HEK293 (cell line): ENCODE data around the gene ZMYM3.

Experiments
- EGR2 ChIP-seq: fragments of 450-650 bp; formaldehyde crosslinking; IDR thresholded peaks from 2 replicates; pipeline ENCODE4 v1.5.1; 2016; ENCODE audit warnings: low read depth, missing biosample characterization, missing genetic modification characterization
- GLIS1 ChIP-seq: fragments of 450-650 bp; formaldehyde crosslinking; IDR thresholded peaks from 2 replicates; pipeline ENCODE4 v1.5.1; 2016; ENCODE audit warnings: missing biosample characterization, missing genetic modification characterization
- KLF8 ChIP-seq: fragments of 450-650 bp; formaldehyde crosslinking; IDR thresholded peaks from 2 replicates; pipeline ENCODE4 v1.5.1; 2016; ENCODE audit warnings: missing biosample characterization, missing genetic modification characterization
- MEIS1 ChIP-seq: sonication (generic); formaldehyde crosslinking; IDR thresholded peaks from 2 replicates; pipeline ENCODE4 v1.8.1; 2022; ENCODE audit warnings: missing genetic modification reagents, mild to moderate bottlenecking, borderline replicate concordance
- MZF1 ChIP-seq: fragments of 450-650 bp; formaldehyde crosslinking; IDR thresholded peaks from 2 replicates; pipeline ENCODE4 v1.5.1; 2017; ENCODE audit warnings: missing biosample characterization, missing genetic modification characterization, borderline replicate concordance
- PATZ1 ChIP-seq: fragments of 450-650 bp; formaldehyde crosslinking; IDR thresholded peaks from 2 replicates; pipeline ENCODE4 v1.5.1; 2016; ENCODE audit warnings: missing biosample characterization, missing genetic modification characterization
- PRDM1 ChIP-seq: fragments of 450-650 bp; formaldehyde crosslinking; IDR thresholded peaks from 2 replicates; pipeline ENCODE4; 2016; ENCODE audit warnings: missing biosample characterization, missing genetic modification characterization
- PRDM4 ChIP-seq: fragments of 450-650 bp; formaldehyde crosslinking; IDR thresholded peaks from 2 replicates; pipeline ENCODE4 v1.5.1; 2017; ENCODE audit warnings: missing biosample characterization, missing genetic modification characterization
- REST ChIP-seq: fragments of 450-650 bp; formaldehyde crosslinking; IDR thresholded peaks from 2 replicates; pipeline ENCODE4 v1.5.1; 2016; ENCODE audit warnings: missing biosample characterization, missing genetic modification characterization
- ZBTB8A ChIP-seq: fragments of 450-650 bp; formaldehyde crosslinking; IDR thresholded peaks from 2 replicates; pipeline ENCODE4 v1.5.1; 2016; ENCODE audit warnings: missing biosample characterization, missing genetic modification characterization
- ZNF16 ChIP-seq: fragments of 450-650 bp; formaldehyde crosslinking; IDR thresholded peaks from 2 replicates; pipeline ENCODE4 v1.5.1; 2016; ENCODE audit warnings: low read depth, missing biosample characterization, missing genetic modification characterization
- ZNF18 ChIP-seq: fragments of 450-650 bp; formaldehyde crosslinking; IDR thresholded peaks from 2 replicates; pipeline ENCODE4 v1.5.1; 2016; ENCODE audit warnings: missing biosample characterization, missing genetic modification characterization
- ZNF248 ChIP-seq: fragments of 450-650 bp; formaldehyde crosslinking; IDR thresholded peaks from 2 replicates; pipeline ENCODE4 v1.5.1; 2017; ENCODE audit warnings: missing biosample characterization, missing genetic modification characterization
- ZNF311 ChIP-seq: fragments of 450-650 bp; formaldehyde crosslinking; IDR thresholded peaks from 2 replicates; pipeline ENCODE4 v1.5.1; 2017; ENCODE audit warnings: missing biosample characterization, missing genetic modification characterization, borderline replicate concordance
- ZNF335 ChIP-seq: fragments of 450-650 bp; formaldehyde crosslinking; conservative IDR thresholded peaks from 2 replicates; pipeline ENCODE4 v1.5.1; 2016; ENCODE audit warnings: missing biosample characterization, missing genetic modification characterization
- ZNF398 ChIP-seq: fragments of 450-650 bp; formaldehyde crosslinking; IDR thresholded peaks from 2 replicates; pipeline ENCODE4 v1.5.1; 2017; ENCODE audit warnings: missing biosample characterization, missing genetic modification characterization
- ZNF426 ChIP-seq: fragments of 450-650 bp; formaldehyde crosslinking; IDR thresholded peaks from 2 replicates; pipeline ENCODE4 v1.5.1; 2017; ENCODE audit warnings: missing biosample characterization, missing genetic modification characterization, mild to moderate bottlenecking, inconsistent platforms, moderate library complexity
- ZNF473 ChIP-seq: fragments of 450-650 bp; formaldehyde crosslinking; IDR thresholded peaks from 2 replicates; pipeline ENCODE4 v1.5.1; 2017; ENCODE audit warnings: missing biosample characterization, missing genetic modification characterization
- ZNF555 ChIP-seq: fragments of 450-650 bp; formaldehyde crosslinking; conservative IDR thresholded peaks from 2 replicates; pipeline ENCODE4 v1.5.1; 2017; ENCODE audit warnings: missing biosample characterization, mild to moderate bottlenecking, missing genetic modification characterization, inconsistent platforms
- ZNF580 ChIP-seq: fragments of 450-650 bp; formaldehyde crosslinking; IDR thresholded peaks from 2 replicates; pipeline ENCODE4 v1.5.1; 2016; ENCODE audit warnings: missing biosample characterization, missing genetic modification characterization
- ZNF645 ChIP-seq: fragments of 450-650 bp; formaldehyde crosslinking; IDR thresholded peaks from 2 replicates; pipeline ENCODE4; 2016; ENCODE audit warnings: missing biosample characterization, missing genetic modification characterization
- ZNF660 ChIP-seq: fragments of 450-650 bp; IDR thresholded peaks from 2 replicates; pipeline ENCODE4 v1.5.1; 2018; ENCODE audit warnings: missing biosample characterization, mild to moderate bottlenecking, missing genetic modification characterization
- ZNF837 ChIP-seq: fragments of 450-650 bp; formaldehyde crosslinking; IDR thresholded peaks from 2 replicates; pipeline ENCODE4 v1.5.1; 2016; ENCODE audit warnings: missing biosample characterization, missing genetic modification characterization
- TF ChIP-seq, protein P1 (sequence below): fragments of 450-650 bp; formaldehyde crosslinking; IDR thresholded peaks from 2 replicates; pipeline ENCODE4 v1.5.1; 2016; ENCODE audit warnings: missing biosample characterization, missing genetic modification characterization
- TF ChIP-seq, protein P2 (sequence below): fragments of 450-650 bp; IDR thresholded peaks from 2 replicates; pipeline ENCODE4 v1.5.1; 2018; ENCODE audit warnings: missing biosample characterization, missing genetic modification characterization

Gene ZMYM3

DNA sequence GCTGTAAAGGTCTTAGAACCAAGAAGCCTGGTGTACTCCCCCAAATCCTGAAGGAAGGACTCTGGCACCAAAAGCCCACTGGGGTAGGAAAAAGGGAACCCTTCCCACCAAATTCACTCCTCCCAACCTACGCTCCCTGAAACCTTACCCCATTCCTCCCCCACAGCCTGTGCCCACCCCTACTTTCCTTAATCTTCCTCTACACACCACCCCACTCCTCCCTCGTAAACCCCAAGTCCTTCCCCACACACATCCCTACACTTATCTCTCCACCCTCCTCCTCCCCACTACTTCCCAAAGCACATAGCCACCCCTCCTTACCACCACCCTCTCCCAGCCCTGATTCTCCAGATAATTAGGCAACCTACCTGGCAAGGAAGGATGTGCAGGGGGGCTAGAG is 1.7 kb downstream of the ZMYM3 start (continued):
- TF ChIP-seq PRDM4 (tag by site-specific recombination) (no peak), ZNF311 (tag by site-specific recombination) (no peak), ZNF645 (tag by site-specific recombination) (no peak), ZNF335 (tag by site-specific recombination) (no peak), ZNF580 (tag by site-specific recombination) (no peak), ZNF555 (tag by site-specific recombination) (no peak), ZNF660 (no peak), ZNF18 (no peak), ZBTB8A (tag by site-specific recombination) (no peak), REST (tag by site-specific recombination) (no peak), MEIS1 (CRISPR knock-in tag) (no peak), ZNF837 (tag by site-specific recombination) (no peak), EGR2 (tag by site-specific recombination) (peak; percentile 99), ZNF16 (no peak), PRDM1 (tag by site-specific recombination) (no peak), ZNF473 (no peak), GLIS1 (tag by site-specific recombination) (peak; percentile 78), ZNF248 (tag by site-specific recombination) (no peak), ZNF398 (tag by site-specific recombination) (peak; percentile 63), ZNF426 (tag by site-specific recombination) (no peak), KLF8 (tag by site-specific recombination) (no peak), MZF1 (no peak), PATZ1 (tag by site-specific recombination) (peak; percentile 45; the same call in 1 of the 2 replicates)
- TF ChIP-seq, protein P1, sequence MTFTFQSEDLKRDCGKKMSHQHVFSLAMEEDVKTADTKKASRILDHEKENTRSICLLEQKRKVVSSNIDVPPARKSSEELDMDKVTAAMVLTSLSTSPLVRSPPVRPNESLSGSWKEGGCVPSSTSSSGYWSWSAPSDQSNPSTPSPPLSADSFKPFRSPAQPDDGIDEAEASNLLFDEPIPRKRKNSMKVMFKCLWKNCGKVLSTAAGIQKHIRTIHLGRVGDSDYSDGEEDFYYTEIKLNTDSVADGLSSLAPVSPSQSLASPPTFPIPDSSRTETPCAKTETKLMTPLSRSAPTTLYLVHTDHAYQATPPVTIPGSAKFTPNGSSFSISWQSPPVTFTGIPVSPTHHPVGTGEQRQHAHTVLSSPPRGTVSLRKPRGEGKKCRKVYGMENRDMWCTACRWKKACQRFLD = no peak
- TF ChIP-seq, protein P2, sequence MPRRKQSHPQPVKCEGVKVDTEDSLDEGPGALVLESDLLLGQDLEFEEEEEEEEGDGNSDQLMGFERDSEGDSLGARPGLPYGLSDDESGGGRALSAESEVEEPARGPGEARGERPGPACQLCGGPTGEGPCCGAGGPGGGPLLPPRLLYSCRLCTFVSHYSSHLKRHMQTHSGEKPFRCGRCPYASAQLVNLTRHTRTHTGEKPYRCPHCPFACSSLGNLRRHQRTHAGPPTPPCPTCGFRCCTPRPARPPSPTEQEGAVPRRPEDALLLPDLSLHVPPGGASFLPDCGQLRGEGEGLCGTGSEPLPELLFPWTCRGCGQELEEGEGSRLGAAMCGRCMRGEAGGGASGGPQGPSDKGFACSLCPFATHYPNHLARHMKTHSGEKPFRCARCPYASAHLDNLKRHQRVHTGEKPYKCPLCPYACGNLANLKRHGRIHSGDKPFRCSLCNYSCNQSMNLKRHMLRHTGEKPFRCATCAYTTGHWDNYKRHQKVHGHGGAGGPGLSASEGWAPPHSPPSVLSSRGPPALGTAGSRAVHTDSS (tag by site-specific recombination) = no peak
